ENCODE data around the gene TMEM176B.
A peak's percentile ranks its signal among the peaks of the same experiment; 100 is the strongest.

The TMEM176B gene

GRCh38 chr7:150746921-150747320 lies 53.2 kb downstream of the TMEM176B start:
- peak; percentile 56 for DNase-seq

GRCh38 chr7:150745876-150746275 lies 54.3 kb downstream of the TMEM176B start:
- DNase-seq = peak; percentile 52

DNA sequence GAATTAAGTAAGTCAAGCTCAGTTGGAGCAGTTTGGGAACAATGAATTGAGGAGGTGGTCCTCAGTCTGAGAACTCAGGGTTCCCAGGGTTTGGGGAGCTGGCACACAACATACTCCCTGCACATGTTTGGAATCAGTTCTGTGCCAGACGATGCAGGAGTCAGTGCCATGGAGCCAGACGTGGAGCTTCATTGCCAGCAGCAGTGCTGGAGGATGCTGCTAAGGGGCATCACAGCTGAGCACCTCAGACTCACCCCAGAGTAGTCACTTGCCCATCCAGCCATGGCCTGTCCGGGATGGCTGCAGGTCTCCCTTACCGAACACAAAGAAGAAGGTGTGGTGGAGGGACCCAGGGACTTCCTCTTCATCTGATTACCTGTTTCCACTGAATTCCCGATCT lies 55.1 kb downstream of the TMEM176B start:
- peak; percentile 51 for DNase-seq

DNA sequence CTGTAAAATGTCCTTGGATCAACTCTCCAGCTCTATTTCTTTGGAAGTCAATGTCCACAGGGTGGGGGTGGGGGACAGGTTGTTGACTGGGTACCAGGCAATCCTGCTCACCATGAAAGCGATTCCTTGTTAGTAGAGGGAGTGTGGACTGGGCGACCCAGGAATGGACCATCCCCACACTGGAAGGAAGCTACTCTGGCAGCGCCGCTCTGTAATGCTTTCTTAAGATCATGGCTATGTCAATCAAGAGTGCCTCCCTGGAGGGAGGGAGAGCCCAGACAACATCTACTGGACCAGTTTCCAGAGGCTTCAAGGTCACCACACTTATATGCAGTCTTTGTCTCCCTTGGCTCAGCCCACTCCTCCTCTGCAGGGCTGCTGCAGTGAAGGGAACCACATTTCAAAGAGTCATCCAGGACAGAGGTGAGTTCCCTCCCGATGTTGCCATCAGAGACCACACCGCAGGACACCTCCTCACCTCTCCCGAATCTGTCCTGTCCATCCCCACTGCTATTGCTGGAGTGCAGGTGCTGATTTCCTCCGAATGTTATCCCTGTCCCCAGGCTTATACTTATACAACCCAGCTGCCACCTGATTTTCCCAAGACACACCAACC lies 56.0 kb downstream of the TMEM176B start:
- peak; percentile 45 for DNase-seq

DNA sequence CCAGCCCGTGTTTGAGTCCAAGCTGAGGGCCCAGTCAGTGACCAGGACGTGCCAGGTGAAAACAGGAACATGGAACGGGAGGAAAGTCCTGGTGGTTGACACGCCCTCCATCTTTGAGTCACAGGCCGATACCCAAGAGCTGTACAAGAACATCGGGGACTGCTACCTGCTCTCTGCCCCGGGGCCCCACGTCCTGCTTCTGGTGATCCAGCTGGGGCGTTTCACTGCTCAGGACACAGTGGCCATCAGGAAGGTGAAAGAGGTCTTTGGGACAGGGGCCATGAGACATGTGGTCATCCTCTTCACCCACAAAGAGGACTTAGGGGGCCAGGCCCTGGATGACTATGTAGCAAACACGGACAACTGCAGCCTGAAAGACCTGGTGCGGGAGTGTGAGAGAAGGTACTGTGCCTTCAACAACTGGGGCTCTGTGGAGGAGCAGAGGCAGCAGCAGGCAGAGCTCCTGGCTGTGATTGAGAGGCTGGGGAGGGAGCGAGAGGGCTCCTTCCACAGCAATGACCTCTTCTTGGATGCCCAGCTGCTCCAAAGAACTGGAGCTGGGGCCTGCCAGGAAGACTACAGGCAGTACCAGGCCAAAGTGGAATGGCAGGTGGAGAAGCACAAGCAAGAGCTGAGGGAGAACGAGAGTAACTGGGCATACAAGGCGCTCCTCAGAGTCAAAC lies 57.7 kb downstream of the TMEM176B start:
- peak; percentile 61 for DNase-seq

Data from CD4-positive, alpha-beta T cell treated with Interleukin-17A for 4 hours (primary cell).